A549 (cell line): ENCODE data around the gene WDSUB1.

Source experiments
- CTCF ChIP-seq: fragments of >200 bp; sonication (Bioruptor Twin); formaldehyde crosslinking; IDR thresholded peaks from 3 replicates; pipeline ENCODE4 v1.5.1; 2016
- ELK1 ChIP-seq: fragments of 150-350 bp; IDR thresholded peaks from 2 replicates; pipeline ENCODE4 v1.6.1; 2014; ENCODE audit warnings: low read depth, mild to moderate bottlenecking, low read length
- EP300 ChIP-seq, 2 experiments: fragments of >200 bp; sonication (Bioruptor Twin); formaldehyde crosslinking; IDR thresholded peaks; 2 replicates in 1 of 2; 3 replicates in 1 of 2; pipeline ENCODE4 v1.6.1; 2016 to 2017
- ESRRA ChIP-seq: fragments of 150-350 bp; IDR thresholded peaks from 2 replicates; pipeline ENCODE4 v1.6.1; 2014; ENCODE audit warnings: mild to moderate bottlenecking, low read length, borderline replicate concordance
- HEYL ChIP-seq: fragments of 250-450 bp; sonication (Bioruptor Pico); IDR thresholded peaks from 2 replicates; pipeline ENCODE4 v1.8.0; 2021; ENCODE audit warnings: mild to moderate bottlenecking, moderate library complexity
- MAX ChIP-seq: IDR thresholded peaks from 2 replicates; pipeline ENCODE4 v1.6.1; 2012
- NR3C1 ChIP-seq: fragments of >200 bp; sonication (Bioruptor Twin); formaldehyde crosslinking; IDR thresholded peaks from 3 replicates; pipeline ENCODE4 v1.6.1; 2017
- POLR2A ChIP-seq: IDR thresholded peaks from 2 replicates; pipeline ENCODE4 v1.6.1; 2012; ENCODE audit warnings: mild to moderate bottlenecking, low read length
- POLR2AphosphoS2 ChIP-seq: conservative IDR thresholded peaks from 2 replicates; pipeline ENCODE4 v1.6.1; 2012; ENCODE audit warnings: low read length, improper control_type of control experiment, inconsistent platforms
- RAD21 ChIP-seq, 2 experiments: fragments of >200 bp in 1 of 2; sonication (Bioruptor Twin) in 1 of 2; formaldehyde crosslinking in 1 of 2; IDR thresholded peaks in 1 of 2; conservative IDR thresholded peaks in 1 of 2; 2 replicates in 1 of 2; 3 replicates in 1 of 2; pipeline ENCODE4 v1.6.1; 2012 to 2018; ENCODE audit warnings: inconsistent platforms in 1 of 2
- REST ChIP-seq: fragments of 200-600 bp; sonication (generic); IDR thresholded peaks from 2 replicates; pipeline ENCODE4 v1.6.1; 2016; ENCODE audit warnings: antibody characterized with exemption, mild to moderate bottlenecking, moderate library complexity
- RFX5 ChIP-seq: fragments of 450-650 bp; IDR thresholded peaks from 2 replicates; pipeline ENCODE4 v1.7.1; 2014; ENCODE audit warnings: antibody characterized with exemption, mild to moderate bottlenecking, moderate library complexity

GRCh38 chr2:159225025-159226016, 61.2 kb downstream of the WDSUB1 start:
- TF ChIP-seq CTCF: no peak
- no peak for TF ChIP-seq REST
- no peak for TF ChIP-seq RFX5
- TF ChIP-seq ELK1: no peak
- no peak for TF ChIP-seq ESRRA
- TF ChIP-seq MAX: no peak
- no peak for TF ChIP-seq POLR2AphosphoS2
- no peak for TF ChIP-seq HEYL
- no peak for TF ChIP-seq EP300 (IDR thresholded peaks at IDR 0.05)
- no peak for TF ChIP-seq NR3C1
- TF ChIP-seq POLR2A: no peak
- TF ChIP-seq RAD21 (conservative IDR thresholded peaks at IDR 0.05 in 1 of 2, IDR thresholded peaks at IDR 0.05 in 1 of 2): no peak
